GM18861 (cell line): ENCODE data around the gene SH3RF1.

Source experiments
- ATAC-seq: cut with Tn5 transposase; IDR thresholded peaks from one replicate; pipeline ENCODE4 v1.9.1; 2021; ENCODE audit not compliant: unreplicated experiment

Gene SH3RF1

GRCh38 chr4:169114341-169114974, 156.3 kb downstream of the SH3RF1 start:
- no peak for ATAC-seq

GRCh38 chr4:169110633-169111032, 160.1 kb downstream of the SH3RF1 start:
- ATAC-seq = no peak

- ATAC-seq = no peak
Measured at GRCh38 chr4:169109035-169109675, 161.6 kb downstream of the SH3RF1 start.

DNA sequence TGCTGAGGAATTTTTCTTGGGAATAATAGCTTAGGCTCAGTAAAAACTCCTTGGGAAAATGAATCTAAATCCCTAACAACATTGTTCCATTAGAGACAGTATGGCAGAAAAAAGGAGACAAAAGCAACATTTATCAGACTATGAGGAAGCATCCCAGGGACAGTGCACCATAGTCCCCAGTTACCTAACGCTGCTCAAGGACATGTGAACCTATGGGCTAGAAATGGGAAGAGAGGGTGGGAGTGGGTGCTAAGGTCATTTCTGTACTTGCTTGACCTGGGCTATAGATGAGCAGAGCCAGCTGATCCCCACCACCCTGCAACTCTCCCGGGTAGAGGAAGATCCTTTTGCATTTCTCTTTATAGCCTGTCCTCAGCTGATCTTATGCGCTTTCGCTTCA, 162.5 kb downstream of the SH3RF1 start:
- no peak for ATAC-seq

- ATAC-seq = no peak
Measured at GRCh38 chr4:169107528-169107927, 163.2 kb downstream of the SH3RF1 start.

DNA sequence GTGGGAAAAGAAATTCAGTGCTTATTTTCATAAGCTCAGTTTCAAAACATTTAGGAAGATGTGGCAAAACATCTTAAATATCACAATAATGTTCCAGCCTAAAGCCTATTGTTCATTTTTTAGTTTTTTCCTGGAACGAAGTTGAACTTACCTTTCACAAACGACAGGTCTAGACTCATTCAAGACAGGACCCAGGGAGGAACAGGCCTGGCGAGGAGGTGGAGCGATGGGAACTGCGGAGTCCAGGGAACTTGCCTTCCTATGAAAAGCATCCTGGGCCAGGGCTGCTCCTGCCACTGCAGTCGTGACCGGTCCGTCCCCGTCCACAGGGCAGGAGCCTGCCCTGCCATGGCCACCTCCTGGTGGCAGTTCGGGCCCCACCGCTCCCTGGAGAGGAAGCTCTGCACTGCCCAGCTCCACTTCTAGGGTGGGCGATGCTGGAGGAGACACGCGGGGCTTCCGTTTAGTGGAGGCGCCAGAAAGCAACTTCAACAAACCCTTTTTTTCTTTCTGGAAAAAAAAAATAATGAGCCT, 164.0 kb downstream of the SH3RF1 start:
- no peak for ATAC-seq

DNA sequence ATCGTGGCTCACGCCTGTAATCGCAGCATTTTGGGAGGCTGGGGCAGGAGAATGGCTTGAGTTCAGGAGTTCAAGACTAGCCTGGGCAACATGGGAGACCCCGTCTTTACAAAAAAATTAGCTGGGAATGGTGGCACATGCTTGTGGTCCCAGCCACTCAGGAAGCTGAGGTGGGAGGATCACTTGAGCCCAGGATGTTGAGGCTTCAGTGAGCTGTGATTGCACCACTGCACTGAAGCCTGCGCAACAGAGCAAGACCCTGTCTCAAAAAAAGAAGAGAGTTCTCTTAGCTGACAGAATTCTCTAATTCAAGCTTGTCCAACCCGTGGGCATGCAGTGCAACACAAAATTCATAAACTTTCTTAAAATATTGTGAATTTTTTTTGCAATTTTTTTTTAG, 165.1 kb downstream of the SH3RF1 start:
- ATAC-seq = no peak

- ATAC-seq = no peak
Measured at GRCh38 chr4:169103966-169104412, 166.8 kb downstream of the SH3RF1 start.

GRCh38 chr4:169102026-169102425, 168.7 kb downstream of the SH3RF1 start:
- no peak for ATAC-seq

DNA sequence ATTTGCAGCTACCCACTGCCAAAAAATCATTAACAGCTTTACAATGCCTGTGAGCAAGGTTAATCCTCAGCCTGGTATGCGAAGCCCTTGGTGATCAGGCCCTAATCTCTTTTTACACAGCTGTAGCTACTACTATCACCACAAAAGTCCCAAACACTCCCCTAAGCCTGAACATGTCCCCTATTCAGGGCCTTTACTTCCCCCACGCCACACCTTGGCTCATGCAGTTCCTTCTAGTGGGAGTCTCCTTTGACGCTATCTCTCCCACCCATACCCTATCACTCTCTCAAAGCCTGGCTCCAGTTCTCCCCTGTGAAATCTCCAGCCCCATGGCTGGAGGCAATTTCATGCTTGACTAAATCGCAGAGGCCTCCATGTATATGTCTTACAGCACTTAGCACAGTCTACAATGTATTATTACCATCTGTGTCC, 170.1 kb downstream of the SH3RF1 start:
- ATAC-seq = no peak

- ATAC-seq = peak; percentile 59
Measured at GRCh38 chr4:169099771-169100180, 171.0 kb downstream of the SH3RF1 start.

- no peak for ATAC-seq
Measured at GRCh38 chr4:169098969-169099690, 171.6 kb downstream of the SH3RF1 start.

DNA sequence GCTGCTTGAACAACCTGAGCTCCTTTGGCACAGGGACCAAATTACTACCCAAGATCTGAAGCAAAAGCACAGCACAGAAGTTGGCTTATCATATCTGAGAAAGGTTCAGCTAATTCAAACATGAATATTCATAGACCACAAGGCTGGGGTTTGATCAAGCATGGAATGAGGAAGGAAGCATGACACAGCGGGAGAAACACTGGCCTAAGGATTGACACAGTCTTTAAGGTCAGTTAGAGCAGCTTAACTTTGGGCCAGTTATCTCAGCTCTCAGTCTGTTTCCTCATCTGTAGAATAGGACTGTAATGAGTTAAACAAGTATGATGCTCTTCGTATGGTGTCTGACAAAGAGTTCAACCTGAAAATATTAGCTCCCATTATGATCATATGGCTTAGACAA, 172.2 kb downstream of the SH3RF1 start:
- peak; percentile 34 for ATAC-seq

DNA sequence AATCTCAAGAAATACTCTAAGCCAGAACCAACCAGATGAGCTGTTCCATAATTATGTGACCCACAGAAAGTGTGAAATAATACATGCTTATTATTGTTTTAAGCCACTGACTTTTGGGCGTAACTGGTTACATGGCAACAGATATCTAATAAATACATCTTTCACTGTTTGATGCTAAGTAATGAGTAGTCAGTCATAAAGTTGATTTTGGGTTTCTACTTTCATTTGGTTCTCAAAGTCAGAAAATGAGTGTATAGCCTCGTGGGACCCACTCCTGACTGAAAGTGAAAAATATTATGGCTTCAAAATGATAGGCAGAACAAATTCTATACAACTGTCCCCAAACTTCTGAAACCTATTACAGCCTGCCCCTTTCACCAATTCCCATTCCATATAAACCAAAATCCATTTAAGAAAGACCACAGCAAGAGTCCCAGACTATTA, 172.7 kb downstream of the SH3RF1 start:
- ATAC-seq = peak; percentile 45

GRCh38 chr4:169096221-169096620, 174.5 kb downstream of the SH3RF1 start:
- no peak for ATAC-seq

- ATAC-seq = no peak
Measured at GRCh38 chr4:169094656-169095231, 176.0 kb downstream of the SH3RF1 start.

GRCh38 chr4:169092889-169093522, 177.8 kb downstream of the SH3RF1 start:
- no peak for ATAC-seq

GRCh38 chr4:169090484-169091215, 180.1 kb downstream of the SH3RF1 start:
- ATAC-seq = no peak

DNA sequence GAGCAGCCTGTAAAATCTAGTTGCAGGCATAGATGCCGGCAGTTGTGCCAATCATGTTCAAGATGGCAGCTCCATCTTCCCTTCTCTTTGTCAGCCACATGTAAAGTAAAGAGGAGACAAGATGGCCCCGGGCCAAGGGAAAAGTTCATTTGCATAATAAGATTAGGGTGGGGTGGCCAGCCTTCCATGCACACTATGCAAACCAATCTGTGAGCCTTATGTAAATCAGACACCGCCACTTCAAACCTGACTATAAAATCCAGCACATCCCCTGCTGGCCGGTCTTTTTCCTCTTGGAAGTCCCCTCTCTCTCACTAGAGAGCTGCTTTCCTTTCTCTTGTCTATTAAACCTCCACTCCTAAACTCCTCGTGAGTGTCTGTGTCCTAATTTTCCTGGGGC, 181.8 kb downstream of the SH3RF1 start:
- no peak for ATAC-seq

DNA sequence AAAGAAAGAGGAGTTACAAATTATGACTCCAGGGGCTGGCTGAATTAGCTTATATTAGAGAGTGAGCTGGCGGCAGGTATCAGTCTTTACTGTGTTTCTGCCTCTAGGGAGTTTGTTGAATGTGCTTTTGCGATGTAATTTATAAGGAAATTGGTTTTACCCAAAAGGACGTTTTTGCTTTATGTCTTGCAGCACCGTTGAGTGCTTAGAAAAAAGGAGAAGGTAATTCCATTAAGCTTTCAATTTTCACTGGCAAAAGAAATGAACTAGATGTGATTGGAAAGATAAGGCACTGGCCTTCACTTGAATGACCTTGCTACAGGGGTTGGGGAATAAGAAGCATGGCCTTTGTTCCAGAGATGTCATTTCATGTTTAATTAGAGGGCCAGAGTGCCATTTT, 185.8 kb downstream of the SH3RF1 start:
- ATAC-seq = no peak
